Activated B cell treated with CpG ODN at 0.5 μM for 24 hours (primary cell): ENCODE measurements around the gene PARP1. TPM values are rescaled to one million over a fixed set of nuclear protein-coding genes. Genes with fewer than 3 reads are reported as not detected.
A peak's percentile ranks its signal among the peaks of the same experiment; 100 is the strongest.

ENCODE experiments used
- ATAC-seq: fragments of 200-7000 bp; cut with Tn5 transposase; one replicate; pipeline ENCODE4 v1.10.0; 2021; ENCODE audit warnings: low read depth, mild to moderate bottlenecking, moderate library complexity
- CTCF ChIA-PET: fragments of 350-600 bp; sonication (Branson Sonifier 250); formaldehyde crosslinking; loops from one replicate; lab custom pipeline; 2021; ENCODE audit warnings: antibody characterized with exemption; lab: Charles Lee
- POLR2A ChIA-PET: fragments of 350-600 bp; sonication (Branson Sonifier 250); formaldehyde crosslinking; loops from one replicate; lab custom pipeline; 2021; ENCODE audit warnings: antibody characterized with exemption; lab: Charles Lee
- DNase-seq: peaks from one replicate; pipeline ENCODE4 v3.0.0; 2022
- H3K27ac Mint-ChIP-seq: one replicate; pipeline ENCODE4 v1.8.0; 2020; ENCODE audit warnings: mixed read lengths
- H3K27me3 Mint-ChIP-seq: one replicate; pipeline ENCODE4 v1.8.0; 2021; ENCODE audit warnings: mixed read lengths
- H3K36me3 Mint-ChIP-seq: one replicate; pipeline ENCODE4 v1.8.0; 2021; ENCODE audit warnings: low read depth, mixed read lengths
- H3K4me1 Mint-ChIP-seq: one replicate; pipeline ENCODE4 v1.8.0; 2021; ENCODE audit warnings: mixed read lengths
- H3K4me3 Mint-ChIP-seq: one replicate; pipeline ENCODE4 v1.8.0; 2020; ENCODE audit warnings: mild to moderate bottlenecking, mixed read lengths
- H3K9me3 Mint-ChIP-seq: one replicate; pipeline ENCODE4 v1.8.0; 2020; ENCODE audit warnings: mixed read lengths
- intact Hi-C: fragments of 100-400 bp; cut with micrococcal nuclease; formaldehyde crosslinking; loops from one replicate; pipeline ENCODE4 v1.15.1; 2024
- total RNA-seq: library from RNA; stranded (reverse); gene quantifications from 2 replicates; pipeline ENCODE4 v1.2.3, GENCODE V29; 2022
- TF ChIP-seq, protein P1 (sequence below): fragments of 200-600 bp; IDR thresholded peaks from one replicate; pipeline ENCODE4 v1.8.0; 2022; ENCODE audit warnings: antibody characterized with exemption, mild to moderate bottlenecking

Gene PARP1
- total RNA-seq, 1 donor from 2014 or later: 260 TPM

DNA sequence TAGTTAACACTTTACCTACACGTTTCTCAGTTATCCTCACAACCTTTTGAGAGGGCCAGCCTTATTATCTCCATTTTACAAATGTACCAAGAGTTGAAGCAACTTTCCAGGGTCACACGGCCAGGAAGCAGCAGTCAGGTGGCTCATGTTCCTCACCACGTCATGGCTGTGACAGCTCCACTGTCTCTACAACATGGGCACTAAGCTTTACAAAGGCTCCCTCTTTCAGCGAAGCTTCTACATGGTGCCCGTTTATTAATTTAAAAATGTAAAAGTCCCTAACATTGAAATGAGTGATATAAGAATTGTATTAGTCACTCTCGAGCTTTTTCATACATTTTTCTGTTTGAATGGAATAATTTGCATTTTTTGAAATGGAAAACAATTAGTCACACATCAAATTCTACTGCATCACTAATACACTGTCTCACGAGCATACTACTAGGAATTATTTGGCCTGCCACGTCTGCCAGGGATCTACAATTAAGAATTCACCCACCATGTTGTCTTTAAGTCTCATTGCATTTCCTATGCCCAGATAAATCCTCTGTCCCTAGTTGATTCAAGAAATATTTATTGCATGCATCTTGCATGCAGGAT, 70.5 kb downstream of the PARP1 start:
- Mint-ChIP-seq H3K9me3 (peaks cover 1% of the 10 kb centered on the region), H3K4me3 (no peak overlapping the region), H3K27me3 (no peaks in the 10 kb centered on the region), H3K36me3 (peaks cover 3% of the 10 kb centered on the region), H3K27ac (no peak overlapping the region), H3K4me1 (peaks cover 7% of the 10 kb centered on the region)
- ATAC-seq (no peak), DNase-seq (no peak)
- intact Hi-C loops: no loop called here
- ChIA-PET POLR2A (no interaction called here), CTCF (interaction anchor here (0.5 kb wide), 1 partner anchor 274 kb away, joined by 3 read pairs; no protein-coding TSS in a partner anchor)
- TF ChIP-seq, protein P1, sequence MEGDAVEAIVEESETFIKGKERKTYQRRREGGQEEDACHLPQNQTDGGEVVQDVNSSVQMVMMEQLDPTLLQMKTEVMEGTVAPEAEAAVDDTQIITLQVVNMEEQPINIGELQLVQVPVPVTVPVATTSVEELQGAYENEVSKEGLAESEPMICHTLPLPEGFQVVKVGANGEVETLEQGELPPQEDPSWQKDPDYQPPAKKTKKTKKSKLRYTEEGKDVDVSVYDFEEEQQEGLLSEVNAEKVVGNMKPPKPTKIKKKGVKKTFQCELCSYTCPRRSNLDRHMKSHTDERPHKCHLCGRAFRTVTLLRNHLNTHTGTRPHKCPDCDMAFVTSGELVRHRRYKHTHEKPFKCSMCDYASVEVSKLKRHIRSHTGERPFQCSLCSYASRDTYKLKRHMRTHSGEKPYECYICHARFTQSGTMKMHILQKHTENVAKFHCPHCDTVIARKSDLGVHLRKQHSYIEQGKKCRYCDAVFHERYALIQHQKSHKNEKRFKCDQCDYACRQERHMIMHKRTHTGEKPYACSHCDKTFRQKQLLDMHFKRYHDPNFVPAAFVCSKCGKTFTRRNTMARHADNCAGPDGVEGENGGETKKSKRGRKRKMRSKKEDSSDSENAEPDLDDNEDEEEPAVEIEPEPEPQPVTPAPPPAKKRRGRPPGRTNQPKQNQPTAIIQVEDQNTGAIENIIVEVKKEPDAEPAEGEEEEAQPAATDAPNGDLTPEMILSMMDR: no peak

DNA sequence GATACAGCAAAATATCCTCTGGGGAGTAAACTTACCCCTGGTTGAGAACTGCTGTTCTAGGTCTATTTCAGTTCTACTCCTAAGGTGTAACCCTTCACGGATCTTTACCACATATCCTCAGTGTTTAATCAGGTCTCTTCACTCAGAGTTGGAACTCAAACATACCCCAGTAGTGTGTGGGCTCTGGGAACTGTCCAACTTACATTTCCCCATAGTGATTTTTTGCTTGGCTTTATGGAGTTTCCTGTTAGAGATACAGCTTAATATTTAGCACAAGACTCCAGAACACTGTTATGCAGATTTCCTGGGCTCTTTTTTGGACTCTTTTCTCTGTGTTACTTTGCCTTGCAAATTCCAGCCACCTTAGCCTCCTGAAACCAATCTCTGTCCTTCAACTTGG, 72.2 kb downstream of the PARP1 start:
- TF ChIP-seq, protein P1: no peak
- H3K4me1 Mint-ChIP-seq: peaks cover 7% of the 10 kb centered on the region
- no peak overlapping the region for H3K27ac Mint-ChIP-seq
- no peaks in the 10 kb centered on the region for H3K27me3 Mint-ChIP-seq
- intact Hi-C loops: no loop called here
- POLR2A ChIA-PET: no interaction called here
- H3K9me3 Mint-ChIP-seq: no peaks in the 10 kb centered on the region
- DNase-seq (no peak), ATAC-seq (no peak)
- peaks cover 3% of the 10 kb centered on the region for H3K36me3 Mint-ChIP-seq
- CTCF ChIA-PET: no interaction called here
- no peak overlapping the region for H3K4me3 Mint-ChIP-seq

DNA sequence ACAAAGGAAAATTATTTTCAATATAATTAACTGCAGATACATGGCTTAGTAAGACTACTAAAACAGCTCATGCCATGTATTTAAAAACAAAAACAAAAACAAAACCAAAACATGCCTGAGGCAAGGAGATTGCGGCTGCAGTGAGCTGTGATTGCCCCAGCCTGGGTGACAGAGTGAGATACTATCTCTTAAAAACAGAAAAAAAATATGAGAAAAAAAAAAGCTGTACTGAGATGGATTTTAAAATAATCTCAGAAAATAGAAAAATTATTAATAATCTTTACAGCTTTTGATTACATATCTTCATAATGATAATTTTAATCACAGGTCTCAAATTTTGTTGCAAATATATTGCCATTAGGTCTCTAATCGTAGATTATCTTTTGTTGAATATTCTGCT, 74.9 kb downstream of the PARP1 start:
- intact Hi-C loops: loop anchor here (1.0 to 2.0 kb wide), 5 partner anchors 22 to 208 kb away; partner anchors contain the start of gene LIN9
- CTCF ChIA-PET: interaction anchor here (0.5 to 2.4 kb wide), 24 partner anchors 8 to 342 kb away, joined by 3 to 67 read pairs (median 4); partner anchors contain the start of genes LIN9 and PARP1

DNA sequence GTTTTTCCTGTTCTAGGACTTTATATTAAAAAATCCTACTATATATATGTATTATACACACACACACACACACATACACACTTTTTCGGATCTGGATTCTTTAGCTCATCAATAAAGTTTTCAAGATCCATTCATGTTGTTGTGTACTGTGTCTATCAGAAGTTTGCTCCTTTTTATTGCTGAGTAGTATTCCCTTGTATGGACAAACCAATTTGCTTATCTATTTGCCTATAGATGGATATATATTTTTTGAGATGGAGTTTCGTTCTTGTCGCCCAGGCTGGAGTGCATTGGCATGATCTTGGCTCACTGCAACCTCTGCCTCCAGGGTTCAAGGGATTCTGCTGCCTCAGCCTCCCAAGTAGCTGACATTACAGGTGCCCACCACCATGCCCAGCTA, 78.7 kb downstream of the PARP1 start:
- Mint-ChIP-seq H3K9me3 (no peaks in the 10 kb centered on the region), H3K4me1 (peaks cover 5% of the 10 kb centered on the region), H3K36me3 (no peaks in the 10 kb centered on the region), H3K4me3 (no peak overlapping the region), H3K27ac (no peak overlapping the region), H3K27me3 (no peaks in the 10 kb centered on the region)
- no peak for ATAC-seq
- TF ChIP-seq, protein P1: no peak
- POLR2A ChIA-PET: no interaction called here
- CTCF ChIA-PET: no interaction called here
- no peak for DNase-seq
- intact Hi-C loops: no loop called here

More for the DNA sequence above, 74.9 kb downstream of the PARP1 start:
- Mint-ChIP-seq H3K27ac (peak overlapping the region; percentile 55), H3K9me3 (no peaks in the 10 kb centered on the region), H3K36me3 (no peaks in the 10 kb centered on the region), H3K4me3 (no peak overlapping the region), H3K27me3 (no peaks in the 10 kb centered on the region), H3K4me1 (peaks cover 7% of the 10 kb centered on the region)
- TF ChIP-seq, protein P1: no peak
- POLR2A ChIA-PET: interaction anchor here (0.8 to 3.1 kb wide), 5 partner anchors 26 to 271 kb away, joined by 3 to 15 read pairs (median 4); partner anchors contain the start of gene H3-3A
- no peak for ATAC-seq
- no peak for DNase-seq

DNA sequence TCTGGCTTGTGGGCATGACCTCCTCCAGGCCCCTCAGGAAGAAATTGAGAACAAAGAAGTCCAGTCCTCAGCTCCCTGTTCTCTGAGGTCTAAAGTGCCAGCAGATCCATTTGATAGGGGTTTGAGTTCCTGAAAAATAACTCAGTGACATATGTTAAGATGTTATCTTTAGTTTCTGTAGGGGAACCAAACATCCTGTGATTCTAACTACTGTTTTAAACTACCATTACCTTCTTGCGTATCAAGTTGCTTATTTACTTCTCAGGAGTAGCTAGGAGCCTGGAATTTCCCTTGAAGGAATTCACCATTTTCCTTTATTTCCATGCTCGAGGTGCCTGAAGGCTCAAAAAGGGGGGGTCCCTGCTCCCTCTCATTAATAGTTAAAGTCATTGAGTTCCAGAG, 80.1 kb downstream of the PARP1 start:
- Mint-ChIP-seq H3K27me3 (no peaks in the 10 kb centered on the region), H3K4me1 (no peaks in the 10 kb centered on the region), H3K9me3 (no peaks in the 10 kb centered on the region), H3K36me3 (no peaks in the 10 kb centered on the region), H3K4me3 (no peak overlapping the region), H3K27ac (no peak overlapping the region)
- no peak for ATAC-seq
- POLR2A ChIA-PET: no interaction called here
- no peak for DNase-seq
- CTCF ChIA-PET: no interaction called here
- intact Hi-C loops: no loop called here
- TF ChIP-seq, protein P1: no peak
